HepG2 (cell line): Measurements from ENCODE around the gene SLC6A6. TPM values are rescaled to one million over a fixed set of nuclear protein-coding genes. Genes with fewer than 3 reads are reported as not detected.

Source experiments
- CENPX ChIP-seq: sonication (generic); formaldehyde crosslinking; IDR thresholded peaks from 2 replicates; pipeline ENCODE4 v1.9.0; 2021; ENCODE audit warnings: mild to moderate bottlenecking, missing genetic modification reagents, moderate library complexity
- HNRNPLL ChIP-seq: fragments of 200-400 bp; formaldehyde crosslinking; IDR thresholded peaks from 2 replicates; pipeline ENCODE4 v1.6.1; 2017; ENCODE audit warnings: mild to moderate bottlenecking, low read depth, low read length; ENCODE audit not compliant: poor library complexity, severe bottlenecking
- NR2F1 ChIP-seq, 2 experiments: fragments of 450-650 bp in 1 of 2; formaldehyde crosslinking in 1 of 2; IDR thresholded peaks; 2 replicates each; pipeline versions ENCODE4 v1.5.0 to v1.6.1; 2016 to 2020; ENCODE audit warnings: mild to moderate bottlenecking in 1 of 2, missing compliant biosample characterization in 1 of 2, missing genetic modification reagents in 1 of 2, moderate library complexity in 1 of 2
- ZFP36L1 ChIP-seq: sonication (generic); formaldehyde crosslinking; IDR thresholded peaks from 2 replicates; pipeline ENCODE4 v1.8.0; 2022; ENCODE audit warnings: mild to moderate bottlenecking, missing genetic modification reagents, moderate library complexity
- ZMYM2 ChIP-seq: sonication (generic); formaldehyde crosslinking; IDR thresholded peaks from 2 replicates; pipeline ENCODE4 v1.8.0; 2022; ENCODE audit warnings: mild to moderate bottlenecking, missing genetic modification reagents
- ZNF251 ChIP-seq: sonication (generic); formaldehyde crosslinking; IDR thresholded peaks from 2 replicates; pipeline ENCODE4 v1.9.0; 2021; ENCODE audit warnings: mild to moderate bottlenecking, missing genetic modification reagents
- ZNF329 ChIP-seq: sonication (generic); formaldehyde crosslinking; IDR thresholded peaks from 2 replicates; pipeline ENCODE4 v1.9.0; 2021; ENCODE audit warnings: low read depth, mild to moderate bottlenecking, missing genetic modification reagents
- ZNF546 ChIP-seq: sonication (generic); formaldehyde crosslinking; conservative IDR thresholded peaks from 2 replicates; pipeline ENCODE4 v1.8.1; 2023; ENCODE audit warnings: mild to moderate bottlenecking, missing genetic modification reagents
- ZNF609 ChIP-seq: sonication (generic); formaldehyde crosslinking; IDR thresholded peaks from 2 replicates; pipeline ENCODE4 v1.4.0; 2020; ENCODE audit warnings: mild to moderate bottlenecking, missing genetic modification reagents, borderline replicate concordance
- ZNF816 ChIP-seq: sonication (generic); formaldehyde crosslinking; IDR thresholded peaks from 2 replicates; pipeline ENCODE4 v1.8.0; 2022; ENCODE audit warnings: missing genetic modification reagents, mild to moderate bottlenecking, borderline replicate concordance
- ZZZ3 ChIP-seq: sonication (generic); formaldehyde crosslinking; IDR thresholded peaks from 2 replicates; pipeline ENCODE4 v1.4.0; 2020; ENCODE audit warnings: missing genetic modification reagents, mild to moderate bottlenecking, borderline replicate concordance
- polyA plus RNA-seq, 8 experiments: library from polyadenylated mRNA; depleted of rRNA in 3 of 8; stranded (reverse) in 7 of 8; unstranded in 1 of 8; fragments of >200 nt; fragmentation: Illumina TruSeq in 4 of 8; extraction: Trizol in 4 of 8; gene quantifications; 2 replicates each; pipeline versions ENCODE4 v1.2.1 to v1.2.3, GENCODE V29; 2011 to 2016; ENCODE audit warnings: low read depth in 4 of 8, missing spikeins in 1 of 8, mixed read lengths in 1 of 8; ENCODE audit not compliant: insufficient read depth in 1 of 8
- total RNA-seq, 5 experiments: library from RNA; depleted of rRNA; stranded (reverse); fragments of >200 nt; fragmentation: Illumina TruSeq; extraction: Trizol; gene quantifications; 2 replicates each; pipeline ENCODE4 v1.2.3, GENCODE V29; 2016; ENCODE audit warnings: low read depth in 1 of 5
- TF ChIP-seq, protein P1 (sequence below): sonication (generic); formaldehyde crosslinking; IDR thresholded peaks from 2 replicates; pipeline ENCODE4 v1.5.1; 2020; ENCODE audit warnings: mild to moderate bottlenecking, moderate library complexity, missing genetic modification reagents
- TF ChIP-seq, protein P2 (sequence below): sonication (generic); formaldehyde crosslinking; IDR thresholded peaks from 2 replicates; pipeline ENCODE4 v1.5.0; 2020; ENCODE audit warnings: mild to moderate bottlenecking, missing genetic modification reagents, borderline replicate concordance

The SLC6A6 gene
- total and polyA plus RNA-seq, 2 of the 13 experiments (the other 11 are each of a cell fraction or from before 2014, with no cell fraction given), result 14.1 to 20.7 TPM

- TF ChIP-seq ZNF546 (CRISPR knock-in tag) (peak; percentile 20; the same call in 1 of the 2 replicates), HNRNPLL (peak; percentile 96), ZFP36L1 (CRISPR knock-in tag) (no peak), ZMYM2 (CRISPR knock-in tag) (no peak), ZNF816 (CRISPR knock-in tag) (no peak), CENPX (CRISPR knock-in tag) (no peak), ZNF329 (no peak), ZNF251 (CRISPR knock-in tag) (no peak), ZNF609 (CRISPR knock-in tag) (peak; percentile 30; the same call in 1 of the 2 replicates), NR2F1 (CRISPR knock-in tag; IDR thresholded peaks at IDR 0.05) (no peak), ZZZ3 (no peak)
- TF ChIP-seq, protein P1, sequence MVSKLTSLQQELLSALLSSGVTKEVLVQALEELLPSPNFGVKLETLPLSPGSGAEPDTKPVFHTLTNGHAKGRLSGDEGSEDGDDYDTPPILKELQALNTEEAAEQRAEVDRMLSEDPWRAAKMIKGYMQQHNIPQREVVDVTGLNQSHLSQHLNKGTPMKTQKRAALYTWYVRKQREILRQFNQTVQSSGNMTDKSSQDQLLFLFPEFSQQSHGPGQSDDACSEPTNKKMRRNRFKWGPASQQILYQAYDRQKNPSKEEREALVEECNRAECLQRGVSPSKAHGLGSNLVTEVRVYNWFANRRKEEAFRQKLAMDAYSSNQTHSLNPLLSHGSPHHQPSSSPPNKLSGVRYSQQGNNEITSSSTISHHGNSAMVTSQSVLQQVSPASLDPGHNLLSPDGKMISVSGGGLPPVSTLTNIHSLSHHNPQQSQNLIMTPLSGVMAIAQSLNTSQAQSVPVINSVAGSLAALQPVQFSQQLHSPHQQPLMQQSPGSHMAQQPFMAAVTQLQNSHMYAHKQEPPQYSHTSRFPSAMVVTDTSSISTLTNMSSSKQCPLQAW (CRISPR knock-in tag), result peak; percentile 38; the same call in 1 of the 2 replicates
- TF ChIP-seq, protein P2, sequence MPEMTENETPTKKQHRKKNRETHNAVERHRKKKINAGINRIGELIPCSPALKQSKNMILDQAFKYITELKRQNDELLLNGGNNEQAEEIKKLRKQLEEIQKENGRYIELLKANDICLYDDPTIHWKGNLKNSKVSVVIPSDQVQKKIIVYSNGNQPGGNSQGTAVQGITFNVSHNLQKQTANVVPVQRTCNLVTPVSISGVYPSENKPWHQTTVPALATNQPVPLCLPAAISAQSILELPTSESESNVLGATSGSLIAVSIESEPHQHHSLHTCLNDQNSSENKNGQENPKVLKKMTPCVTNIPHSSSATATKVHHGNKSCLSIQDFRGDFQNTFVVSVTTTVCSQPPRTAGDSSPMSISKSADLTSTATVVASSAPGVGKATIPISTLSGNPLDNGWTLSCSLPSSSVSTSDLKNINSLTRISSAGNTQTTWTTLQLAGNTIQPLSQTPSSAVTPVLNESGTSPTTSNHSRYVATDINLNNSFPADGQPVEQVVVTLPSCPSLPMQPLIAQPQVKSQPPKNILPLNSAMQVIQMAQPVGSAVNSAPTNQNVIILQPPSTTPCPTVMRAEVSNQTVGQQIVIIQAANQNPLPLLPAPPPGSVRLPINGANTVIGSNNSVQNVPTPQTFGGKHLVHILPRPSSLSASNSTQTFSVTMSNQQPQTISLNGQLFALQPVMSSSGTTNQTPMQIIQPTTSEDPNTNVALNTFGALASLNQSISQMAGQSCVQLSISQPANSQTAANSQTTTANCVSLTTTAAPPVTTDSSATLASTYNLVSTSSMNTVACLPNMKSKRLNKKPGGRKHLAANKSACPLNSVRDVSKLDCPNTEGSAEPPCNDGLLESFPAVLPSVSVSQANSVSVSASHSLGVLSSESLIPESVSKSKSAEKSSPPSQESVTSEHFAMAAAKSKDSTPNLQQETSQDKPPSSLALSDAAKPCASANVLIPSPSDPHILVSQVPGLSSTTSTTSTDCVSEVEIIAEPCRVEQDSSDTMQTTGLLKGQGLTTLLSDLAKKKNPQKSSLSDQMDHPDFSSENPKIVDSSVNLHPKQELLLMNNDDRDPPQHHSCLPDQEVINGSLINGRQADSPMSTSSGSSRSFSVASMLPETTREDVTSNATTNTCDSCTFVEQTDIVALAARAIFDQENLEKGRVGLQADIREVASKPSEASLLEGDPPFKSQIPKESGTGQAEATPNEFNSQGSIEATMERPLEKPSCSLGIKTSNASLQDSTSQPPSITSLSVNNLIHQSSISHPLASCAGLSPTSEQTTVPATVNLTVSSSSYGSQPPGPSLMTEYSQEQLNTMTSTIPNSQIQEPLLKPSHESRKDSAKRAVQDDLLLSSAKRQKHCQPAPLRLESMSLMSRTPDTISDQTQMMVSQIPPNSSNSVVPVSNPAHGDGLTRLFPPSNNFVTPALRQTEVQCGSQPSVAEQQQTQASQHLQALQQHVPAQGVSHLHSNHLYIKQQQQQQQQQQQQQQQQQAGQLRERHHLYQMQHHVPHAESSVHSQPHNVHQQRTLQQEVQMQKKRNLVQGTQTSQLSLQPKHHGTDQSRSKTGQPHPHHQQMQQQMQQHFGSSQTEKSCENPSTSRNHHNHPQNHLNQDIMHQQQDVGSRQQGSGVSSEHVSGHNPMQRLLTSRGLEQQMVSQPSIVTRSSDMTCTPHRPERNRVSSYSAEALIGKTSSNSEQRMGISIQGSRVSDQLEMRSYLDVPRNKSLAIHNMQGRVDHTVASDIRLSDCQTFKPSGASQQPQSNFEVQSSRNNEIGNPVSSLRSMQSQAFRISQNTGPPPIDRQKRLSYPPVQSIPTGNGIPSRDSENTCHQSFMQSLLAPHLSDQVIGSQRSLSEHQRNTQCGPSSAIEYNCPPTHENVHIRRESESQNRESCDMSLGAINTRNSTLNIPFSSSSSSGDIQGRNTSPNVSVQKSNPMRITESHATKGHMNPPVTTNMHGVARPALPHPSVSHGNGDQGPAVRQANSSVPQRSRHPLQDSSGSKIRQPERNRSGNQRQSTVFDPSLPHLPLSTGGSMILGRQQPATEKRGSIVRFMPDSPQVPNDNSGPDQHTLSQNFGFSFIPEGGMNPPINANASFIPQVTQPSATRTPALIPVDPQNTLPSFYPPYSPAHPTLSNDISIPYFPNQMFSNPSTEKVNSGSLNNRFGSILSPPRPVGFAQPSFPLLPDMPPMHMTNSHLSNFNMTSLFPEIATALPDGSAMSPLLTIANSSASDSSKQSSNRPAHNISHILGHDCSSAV (CRISPR knock-in tag), result no peak
Observed at GRCh38 chr3:14402304-14402811, at the start of gene SLC6A6 (continued).
